HL-60 (cell line): ENCODE results near the gene CADM1.

ENCODE experiments used
- CTCF ChIP-seq: IDR thresholded peaks from one replicate; pipeline ENCODE4 v1.5.1; 2011; ENCODE audit warnings: low read length, control low read depth, inconsistent platforms; ENCODE audit not compliant: insufficient read depth
- POLR2AphosphoS5 ChIP-seq: IDR thresholded peaks from 2 replicates; pipeline ENCODE4 v1.6.1; 2012; ENCODE audit warnings: low read depth
- TF ChIP-seq, protein P1 (sequence below): IDR thresholded peaks from 2 replicates; pipeline ENCODE4 v1.6.1; 2012; ENCODE audit warnings: low read depth; ENCODE audit not compliant: insufficient replicate concordance

DNA sequence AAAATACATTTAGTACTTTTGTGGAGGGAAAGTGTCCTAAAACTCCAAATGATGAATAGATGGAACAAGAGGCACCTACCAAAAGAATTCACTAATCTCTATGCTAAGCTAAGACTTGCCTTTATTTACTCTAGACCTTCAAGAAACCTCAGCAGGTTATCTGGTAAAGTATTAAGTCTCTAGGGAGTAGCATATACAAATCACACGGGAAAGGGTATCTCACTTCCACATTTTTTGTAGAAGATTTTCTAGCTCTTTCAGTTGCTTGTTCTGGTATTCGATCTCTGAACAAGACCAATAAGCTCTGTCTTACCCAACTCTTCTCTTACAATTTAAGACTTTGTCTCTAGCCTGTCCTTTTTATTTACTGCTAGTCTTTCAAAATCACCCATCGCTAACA is 18.1 kb upstream of the CADM1 start:
- TF ChIP-seq CTCF (no peak), POLR2AphosphoS5 (no peak)
- TF ChIP-seq, protein P1, sequence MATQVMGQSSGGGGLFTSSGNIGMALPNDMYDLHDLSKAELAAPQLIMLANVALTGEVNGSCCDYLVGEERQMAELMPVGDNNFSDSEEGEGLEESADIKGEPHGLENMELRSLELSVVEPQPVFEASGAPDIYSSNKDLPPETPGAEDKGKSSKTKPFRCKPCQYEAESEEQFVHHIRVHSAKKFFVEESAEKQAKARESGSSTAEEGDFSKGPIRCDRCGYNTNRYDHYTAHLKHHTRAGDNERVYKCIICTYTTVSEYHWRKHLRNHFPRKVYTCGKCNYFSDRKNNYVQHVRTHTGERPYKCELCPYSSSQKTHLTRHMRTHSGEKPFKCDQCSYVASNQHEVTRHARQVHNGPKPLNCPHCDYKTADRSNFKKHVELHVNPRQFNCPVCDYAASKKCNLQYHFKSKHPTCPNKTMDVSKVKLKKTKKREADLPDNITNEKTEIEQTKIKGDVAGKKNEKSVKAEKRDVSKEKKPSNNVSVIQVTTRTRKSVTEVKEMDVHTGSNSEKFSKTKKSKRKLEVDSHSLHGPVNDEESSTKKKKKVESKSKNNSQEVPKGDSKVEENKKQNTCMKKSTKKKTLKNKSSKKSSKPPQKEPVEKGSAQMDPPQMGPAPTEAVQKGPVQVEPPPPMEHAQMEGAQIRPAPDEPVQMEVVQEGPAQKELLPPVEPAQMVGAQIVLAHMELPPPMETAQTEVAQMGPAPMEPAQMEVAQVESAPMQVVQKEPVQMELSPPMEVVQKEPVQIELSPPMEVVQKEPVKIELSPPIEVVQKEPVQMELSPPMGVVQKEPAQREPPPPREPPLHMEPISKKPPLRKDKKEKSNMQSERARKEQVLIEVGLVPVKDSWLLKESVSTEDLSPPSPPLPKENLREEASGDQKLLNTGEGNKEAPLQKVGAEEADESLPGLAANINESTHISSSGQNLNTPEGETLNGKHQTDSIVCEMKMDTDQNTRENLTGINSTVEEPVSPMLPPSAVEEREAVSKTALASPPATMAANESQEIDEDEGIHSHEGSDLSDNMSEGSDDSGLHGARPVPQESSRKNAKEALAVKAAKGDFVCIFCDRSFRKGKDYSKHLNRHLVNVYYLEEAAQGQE = no peak
